Activated CD4-positive, alpha-beta T cell treated with anti-CD3 and anti-CD28 coated beads, Interleukin-10, Interleukin-2, amounts not matched to agents 100 ng/mL and 50 ng/mL, durations not matched to agents 16 hours and 8 hours (primary cell): ENCODE measurements around the gene ELFN1.
A peak's percentile ranks its signal among the peaks of the same experiment; 100 is the strongest.

Experiments
- DNase-seq: peaks from one replicate; pipeline ENCODE4 v3.0.0-alpha.2; 2020

ELFN1 gene

DNA sequence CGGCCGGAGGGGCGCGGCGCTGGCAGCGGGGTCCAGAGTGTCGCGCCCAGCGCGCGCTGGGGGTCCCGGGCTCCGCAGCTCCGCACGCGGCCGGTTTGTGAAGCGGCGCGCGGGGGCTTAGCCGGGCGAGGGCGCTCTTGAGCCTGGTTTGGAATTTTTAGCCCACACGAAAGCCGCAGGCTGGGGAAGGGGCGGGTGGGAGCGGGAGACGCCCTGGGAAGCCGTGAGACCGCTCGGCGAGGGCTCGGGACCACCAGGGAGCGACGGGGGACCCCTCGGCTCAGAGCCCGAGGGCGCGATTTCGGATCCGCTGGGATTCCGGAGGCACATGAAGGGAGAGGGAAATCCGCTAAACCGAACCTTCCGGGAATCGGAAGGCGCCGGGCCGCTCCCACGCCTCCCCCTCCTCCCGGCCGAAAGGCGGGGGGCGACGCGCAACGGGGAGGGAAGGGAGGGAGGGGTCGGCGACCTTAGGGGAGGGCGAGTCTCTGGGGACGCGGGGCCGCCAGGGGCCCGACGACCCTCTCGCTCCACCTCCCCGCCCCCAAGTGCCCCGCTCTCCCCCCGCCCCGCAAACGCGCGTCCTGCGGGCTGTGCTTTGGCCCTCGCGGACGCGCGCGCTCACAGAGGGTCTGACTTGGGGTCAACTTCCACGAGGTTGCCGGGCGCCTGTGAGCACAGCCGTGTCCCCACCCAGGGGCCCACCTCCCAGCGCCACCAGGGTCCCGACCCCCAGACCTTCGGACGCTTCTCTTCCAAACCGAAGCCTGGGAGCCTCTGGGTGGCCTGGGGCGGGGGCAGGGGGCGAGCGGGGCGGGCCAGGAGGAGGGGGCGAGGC lies 5.1 kb upstream of the ELFN1 start:
- DNase-seq: peak; percentile 47

- peak; percentile 15 for DNase-seq
Observed at GRCh38 chr7:1665549-1666316, 4.3 kb upstream of the ELFN1 start.

DNA sequence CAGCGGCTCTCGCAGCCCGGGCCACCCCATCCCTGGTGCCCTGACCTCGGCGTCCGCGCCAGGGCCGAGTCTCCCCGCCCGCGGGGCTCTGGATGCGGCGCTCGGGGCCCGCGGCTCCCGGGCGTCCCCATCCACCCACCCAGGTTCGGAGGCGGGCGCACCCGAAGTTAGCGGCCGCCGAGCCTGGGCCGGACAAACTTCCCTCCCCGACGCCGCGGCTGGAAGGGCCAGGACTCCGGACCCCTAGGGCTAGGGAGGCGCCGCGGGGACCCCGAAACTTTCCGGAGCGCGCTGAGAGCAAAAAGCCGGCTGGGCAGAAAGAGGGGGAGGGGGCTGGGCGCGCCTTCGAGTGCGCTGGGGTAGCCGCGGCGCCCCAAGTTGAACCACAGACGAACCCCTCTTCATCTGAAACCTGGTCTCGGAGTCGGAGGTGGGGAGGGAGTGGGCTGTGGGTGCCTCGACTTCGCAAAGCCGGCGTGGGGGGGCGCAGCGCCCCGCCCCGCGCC lies 3.7 kb upstream of the ELFN1 start:
- DNase-seq: no peak

GRCh38 chr7:1666823-1667565 lies 3.1 kb upstream of the ELFN1 start:
- DNase-seq: no peak

DNA sequence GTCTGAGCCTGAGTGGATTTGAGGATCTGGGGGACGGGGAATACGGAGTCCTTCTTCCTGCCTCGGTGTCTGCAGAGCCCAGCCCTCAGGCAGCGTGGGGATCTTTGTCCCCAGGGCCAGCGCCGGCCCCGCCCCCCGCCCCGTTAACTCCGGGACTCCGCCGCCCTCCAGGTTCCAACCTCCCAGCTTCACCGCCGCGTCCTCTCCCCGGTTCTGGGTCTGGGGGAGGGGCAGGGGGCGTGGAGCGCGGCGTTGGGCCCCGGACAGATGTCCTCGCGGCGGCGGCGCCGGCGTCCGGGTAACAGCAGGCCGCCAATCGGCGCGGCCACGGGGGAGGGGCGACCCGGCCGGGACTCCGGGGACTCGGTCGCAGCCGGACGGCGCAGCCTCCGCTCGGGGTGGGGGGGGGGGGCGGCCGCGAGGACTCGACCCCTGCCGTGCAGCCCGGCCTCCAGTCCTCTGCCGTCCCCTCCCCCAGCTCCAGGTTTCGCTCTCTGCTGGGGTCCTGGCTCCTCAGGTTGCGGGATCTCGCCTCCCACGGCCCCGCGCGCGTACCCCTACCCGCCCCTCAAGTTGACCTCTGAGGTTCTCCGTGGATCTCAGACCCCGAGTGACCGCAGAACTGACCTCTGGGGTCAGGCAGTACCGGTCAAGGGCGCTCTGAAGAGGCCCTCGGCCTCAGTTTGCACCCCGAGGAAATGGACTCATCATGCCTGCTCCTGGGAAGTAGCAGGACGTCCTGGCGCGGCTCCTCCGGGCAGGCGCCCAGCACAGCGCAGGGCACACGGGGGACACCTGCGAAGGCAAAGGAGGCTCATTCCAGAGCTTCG lies 2.3 kb upstream of the ELFN1 start:
- DNase-seq: no peak

- DNase-seq: no peak
Observed at GRCh38 chr7:1668396-1669063, 1.5 kb upstream of the ELFN1 start.

DNA sequence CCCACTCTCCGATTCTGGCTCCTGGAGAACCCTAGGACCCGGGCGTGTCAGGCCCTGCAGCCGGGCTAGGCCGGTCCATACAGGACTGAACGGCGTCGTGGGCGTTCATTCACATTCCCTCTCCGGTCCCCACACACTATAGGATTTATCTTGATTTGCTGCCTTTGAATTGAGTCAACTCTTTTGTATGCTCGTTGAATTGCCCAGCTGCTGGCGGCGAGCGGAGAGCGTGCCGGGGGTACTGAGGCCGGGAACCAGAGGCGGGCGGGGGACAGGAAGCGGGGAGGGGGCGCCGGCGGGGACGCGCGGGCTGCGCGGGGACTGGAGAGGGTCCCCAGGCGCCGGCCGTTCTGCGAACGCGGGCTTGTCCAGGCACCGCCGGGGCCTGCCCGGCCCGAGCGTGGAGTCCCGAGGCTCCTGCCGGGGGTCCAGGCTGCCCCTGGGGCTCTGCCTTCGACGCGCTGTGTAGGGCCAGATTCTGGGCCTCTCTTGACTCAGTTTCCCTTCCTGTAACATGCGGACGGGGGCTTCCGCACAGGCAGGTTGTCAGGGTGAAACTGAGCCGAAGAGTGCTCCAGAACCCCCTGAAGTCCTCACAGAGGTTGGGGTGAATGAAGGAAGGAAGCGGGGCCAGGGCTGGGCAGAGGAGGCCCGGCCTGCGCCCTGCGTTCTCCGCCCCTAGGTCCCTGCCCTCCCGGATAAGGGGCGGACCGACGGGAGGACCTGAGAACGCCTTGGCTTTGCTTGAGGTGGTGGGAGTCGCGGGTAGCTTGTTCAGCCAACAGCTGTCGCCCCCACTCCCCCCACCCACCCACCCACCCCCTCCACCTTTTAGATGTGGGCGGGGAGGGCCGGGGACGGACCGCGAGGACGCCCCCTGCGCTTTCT lies 769 bp upstream of the ELFN1 start:
- no peak for DNase-seq

DNA sequence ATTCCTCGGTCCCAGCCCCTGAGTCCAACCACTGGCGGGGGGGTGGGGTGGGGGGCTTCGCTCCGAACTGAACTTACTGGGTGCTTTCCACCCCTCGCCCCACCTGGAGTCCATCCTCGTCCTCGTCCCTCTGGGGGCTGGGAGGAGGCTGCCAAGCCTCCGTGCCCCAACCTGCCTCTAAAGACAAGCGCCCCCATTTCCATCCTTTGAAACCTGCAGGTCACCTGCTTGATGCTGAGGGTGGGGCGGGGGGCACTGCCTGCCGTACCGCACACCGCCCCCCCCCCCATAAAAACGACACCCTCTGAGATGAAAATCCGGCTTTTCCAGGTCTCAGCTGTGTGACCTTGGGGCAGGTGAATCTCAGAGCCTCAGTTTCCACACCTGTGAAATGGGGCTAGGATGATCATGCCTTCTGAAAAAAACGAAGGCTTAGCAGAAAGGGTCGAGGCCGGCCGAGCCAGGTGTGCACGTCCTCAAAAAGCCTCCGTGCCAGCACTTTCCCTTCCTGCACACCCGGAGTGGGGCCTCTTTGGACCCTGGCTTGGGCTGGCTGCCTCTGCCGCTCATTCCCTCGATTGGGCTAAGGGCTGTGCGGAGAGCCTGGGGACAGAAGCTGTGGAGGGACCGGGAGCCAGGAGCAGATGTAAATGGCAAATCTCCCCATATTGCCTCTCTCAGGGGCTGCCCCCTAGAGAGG lies 967 bp downstream of the ELFN1 start:
- DNase-seq: no peak

DNA sequence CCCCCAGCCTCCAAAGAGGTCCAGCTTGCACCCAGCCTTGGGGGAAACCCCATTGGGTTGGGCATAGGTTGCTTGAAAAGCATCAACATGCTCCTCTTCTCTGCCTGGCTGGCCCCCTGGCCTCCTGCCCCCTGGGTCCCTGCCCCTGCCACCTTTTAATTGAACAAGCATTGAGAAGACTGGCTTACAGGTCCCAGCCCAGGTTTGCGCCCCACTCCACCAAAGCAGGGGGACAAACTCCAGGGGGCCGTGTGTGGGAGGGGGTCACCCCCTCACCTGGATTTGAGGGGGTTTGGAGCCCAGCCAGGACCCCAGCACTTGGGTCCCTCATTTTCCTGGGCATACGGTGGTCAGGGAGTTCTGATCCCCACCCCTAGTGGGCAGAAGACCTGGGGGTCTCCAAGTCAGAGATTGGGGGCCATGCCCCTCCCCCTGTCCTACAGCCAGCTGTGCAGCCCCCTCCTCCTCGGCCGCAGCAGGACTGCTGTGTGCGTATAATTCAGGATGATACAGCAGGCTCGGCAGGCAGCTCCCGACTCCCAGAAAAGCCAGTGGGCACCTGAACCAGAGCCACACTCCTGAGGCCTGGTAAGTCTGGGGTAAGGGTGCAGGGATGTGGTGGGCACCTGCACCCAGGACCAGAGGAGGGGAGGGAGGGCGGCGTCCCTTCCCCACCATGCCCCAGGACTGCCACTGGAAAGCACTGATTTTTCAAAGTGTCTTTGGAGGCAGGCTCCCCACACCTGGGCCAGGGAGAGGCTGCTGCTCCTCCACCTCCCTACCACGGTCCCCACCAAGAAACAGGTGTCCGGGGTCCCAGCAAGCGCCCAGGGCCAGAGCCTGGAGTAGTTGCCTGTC lies 1.7 kb downstream of the ELFN1 start:
- DNase-seq: no peak

GRCh38 chr7:1672851-1673486 lies 2.9 kb downstream of the ELFN1 start:
- no peak for DNase-seq

- no peak for DNase-seq
Observed at GRCh38 chr7:1673581-1674118, 3.6 kb downstream of the ELFN1 start.

- DNase-seq: no peak
Observed at GRCh38 chr7:1674161-1675035, 4.3 kb downstream of the ELFN1 start.

DNA sequence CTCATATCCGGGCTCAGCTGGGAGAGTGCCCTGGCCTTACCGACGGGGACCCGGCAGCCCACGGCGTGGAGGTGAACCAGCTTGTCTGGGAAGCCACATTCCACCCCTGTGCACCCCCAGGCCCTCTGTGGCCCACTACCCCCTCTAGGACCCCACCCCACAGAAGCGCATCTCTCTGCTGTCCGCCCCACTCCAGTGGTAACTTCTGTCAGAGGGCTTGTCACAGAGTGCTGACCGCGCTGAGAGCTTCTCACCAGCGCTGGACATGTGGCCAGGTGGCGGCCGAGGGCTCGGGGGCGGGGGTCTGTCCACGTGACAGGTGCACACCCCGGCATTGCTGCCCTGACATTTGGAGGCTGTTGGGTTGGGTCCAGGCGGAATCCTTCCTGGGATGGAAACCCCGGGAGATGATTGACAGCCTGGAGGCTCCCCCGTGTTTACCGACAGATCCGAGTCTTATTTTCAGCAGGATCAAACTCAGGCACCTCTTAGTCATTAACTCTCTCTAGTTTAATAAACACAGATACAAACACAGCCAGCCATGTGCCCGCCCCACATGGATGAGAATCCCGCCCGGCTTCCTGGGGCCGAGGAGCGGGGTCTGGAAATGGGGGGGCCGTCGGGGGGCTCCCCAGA lies 5.1 kb downstream of the ELFN1 start:
- no peak for DNase-seq

DNA sequence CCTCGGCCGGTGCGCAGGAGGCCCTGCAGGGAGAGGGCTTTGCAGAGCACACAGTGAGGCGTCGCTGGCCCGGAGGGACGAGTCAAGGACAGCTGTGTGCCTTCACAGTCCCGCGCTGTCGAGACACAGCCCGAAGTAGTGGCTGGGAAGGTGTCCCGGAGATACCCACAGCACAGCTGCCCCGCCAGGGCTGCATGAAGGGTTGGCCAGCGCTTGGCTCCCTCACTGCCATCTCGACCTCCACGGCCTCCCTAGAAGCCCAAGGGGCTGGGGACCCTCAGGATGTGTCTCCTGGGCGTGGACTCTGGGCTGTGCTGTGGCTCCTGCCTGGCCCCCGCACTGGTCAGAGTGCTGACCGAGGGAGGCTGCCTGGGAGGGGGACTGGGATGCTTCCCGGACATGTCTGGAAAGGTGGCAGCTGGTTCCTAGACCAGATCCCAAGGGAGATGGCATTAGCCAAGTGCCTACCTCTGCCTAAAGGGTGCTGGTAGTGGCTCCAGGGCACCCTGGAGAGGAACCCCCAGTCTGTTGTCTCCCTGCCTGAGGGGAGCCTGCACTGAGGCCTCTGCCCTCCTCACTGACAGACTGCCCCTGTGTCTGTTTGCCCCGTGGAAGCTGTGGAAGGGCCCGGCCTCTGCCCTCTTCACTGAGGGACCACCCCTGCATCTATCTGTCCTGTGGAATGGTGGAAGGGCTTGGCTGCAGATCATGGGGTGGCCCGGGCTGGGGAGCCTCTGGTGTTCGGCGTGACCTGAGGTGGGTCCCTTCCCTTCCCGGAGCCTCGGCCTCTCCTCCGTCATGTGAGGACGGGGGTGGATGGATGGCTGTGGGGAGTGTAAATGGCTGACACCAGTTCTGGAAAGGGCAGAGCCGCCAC lies 5.8 kb downstream of the ELFN1 start:
- no peak for DNase-seq

- DNase-seq: no peak
Observed at GRCh38 chr7:1676550-1677078, 6.5 kb downstream of the ELFN1 start.
